WI38 (cell line): ENCODE data around the gene MEIS2.
"Not testable (repeated sequence)": the region's sequence is repeated elsewhere in the genome, so short reads cannot be mapped to it uniquely, and the experiment has no call there.

Experiments
- H3K4me3 ChIP-seq: 2 replicates; pipeline ENCODE4 v1.5.1; 2011; ENCODE audit warnings: low read depth, mild to moderate bottlenecking, control low read depth, low read length
- CTCF ChIP-seq: IDR thresholded peaks from 2 replicates; pipeline ENCODE4 v1.5.1; 2012; ENCODE audit warnings: low read depth, mild to moderate bottlenecking, control low read depth, low read length

The MEIS2 gene

GRCh38 chr15:36999778-37000177 is 100.6 kb downstream of the MEIS2 start:
- no peak overlapping the region for H3K4me3 ChIP-seq
- no peak for TF ChIP-seq CTCF

- no peak for TF ChIP-seq CTCF
- H3K4me3 ChIP-seq: no peak overlapping the region
Observed at GRCh38 chr15:36996538-36997181, 103.7 kb downstream of the MEIS2 start.

GRCh38 chr15:36996121-36996520 is 104.2 kb downstream of the MEIS2 start:
- no peak for TF ChIP-seq CTCF
- no peak overlapping the region for H3K4me3 ChIP-seq

GRCh38 chr15:36994790-36995189 is 105.6 kb downstream of the MEIS2 start:
- H3K4me3 ChIP-seq: no peak overlapping the region
- TF ChIP-seq CTCF: no peak

GRCh38 chr15:36992454-36992853 is 107.9 kb downstream of the MEIS2 start:
- TF ChIP-seq CTCF: no peak
- H3K4me3 ChIP-seq: no peak overlapping the region

- no peak overlapping the region for H3K4me3 ChIP-seq
- TF ChIP-seq CTCF: no peak
Observed at GRCh38 chr15:36988947-36989346, 111.4 kb downstream of the MEIS2 start.

GRCh38 chr15:36982430-36982829 is 117.9 kb downstream of the MEIS2 start:
- H3K4me3 ChIP-seq: no peak overlapping the region
- TF ChIP-seq CTCF: no peak

GRCh38 chr15:36980281-36980680 is 120.1 kb downstream of the MEIS2 start:
- not testable (repeated sequence) for H3K4me3 ChIP-seq
